GM10266 (cell line): ENCODE measurements around the gene SHD.
"Not testable (repeated sequence)": the region's sequence is repeated elsewhere in the genome, so short reads cannot be mapped to it uniquely, and the experiment has no call there.

Source experiments
- DNase-seq: peaks from one replicate; pipeline ENCODE4 v3.0.0; 2012; ENCODE audit errors: extremely low spot score
- TF ChIP-seq, protein P1 (sequence below): IDR thresholded peaks from 2 replicates; pipeline ENCODE4 v1.5.1; 2012; ENCODE audit warnings: mild to moderate bottlenecking, low read depth; ENCODE audit not compliant: control insufficient read depth, insufficient read depth; ENCODE audit errors: missing control alignments

SHD gene

GRCh38 chr19:4238831-4239230, 40.2 kb upstream of the SHD start:
- no peak for DNase-seq
- TF ChIP-seq, protein P1, sequence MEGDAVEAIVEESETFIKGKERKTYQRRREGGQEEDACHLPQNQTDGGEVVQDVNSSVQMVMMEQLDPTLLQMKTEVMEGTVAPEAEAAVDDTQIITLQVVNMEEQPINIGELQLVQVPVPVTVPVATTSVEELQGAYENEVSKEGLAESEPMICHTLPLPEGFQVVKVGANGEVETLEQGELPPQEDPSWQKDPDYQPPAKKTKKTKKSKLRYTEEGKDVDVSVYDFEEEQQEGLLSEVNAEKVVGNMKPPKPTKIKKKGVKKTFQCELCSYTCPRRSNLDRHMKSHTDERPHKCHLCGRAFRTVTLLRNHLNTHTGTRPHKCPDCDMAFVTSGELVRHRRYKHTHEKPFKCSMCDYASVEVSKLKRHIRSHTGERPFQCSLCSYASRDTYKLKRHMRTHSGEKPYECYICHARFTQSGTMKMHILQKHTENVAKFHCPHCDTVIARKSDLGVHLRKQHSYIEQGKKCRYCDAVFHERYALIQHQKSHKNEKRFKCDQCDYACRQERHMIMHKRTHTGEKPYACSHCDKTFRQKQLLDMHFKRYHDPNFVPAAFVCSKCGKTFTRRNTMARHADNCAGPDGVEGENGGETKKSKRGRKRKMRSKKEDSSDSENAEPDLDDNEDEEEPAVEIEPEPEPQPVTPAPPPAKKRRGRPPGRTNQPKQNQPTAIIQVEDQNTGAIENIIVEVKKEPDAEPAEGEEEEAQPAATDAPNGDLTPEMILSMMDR: no peak

DNA sequence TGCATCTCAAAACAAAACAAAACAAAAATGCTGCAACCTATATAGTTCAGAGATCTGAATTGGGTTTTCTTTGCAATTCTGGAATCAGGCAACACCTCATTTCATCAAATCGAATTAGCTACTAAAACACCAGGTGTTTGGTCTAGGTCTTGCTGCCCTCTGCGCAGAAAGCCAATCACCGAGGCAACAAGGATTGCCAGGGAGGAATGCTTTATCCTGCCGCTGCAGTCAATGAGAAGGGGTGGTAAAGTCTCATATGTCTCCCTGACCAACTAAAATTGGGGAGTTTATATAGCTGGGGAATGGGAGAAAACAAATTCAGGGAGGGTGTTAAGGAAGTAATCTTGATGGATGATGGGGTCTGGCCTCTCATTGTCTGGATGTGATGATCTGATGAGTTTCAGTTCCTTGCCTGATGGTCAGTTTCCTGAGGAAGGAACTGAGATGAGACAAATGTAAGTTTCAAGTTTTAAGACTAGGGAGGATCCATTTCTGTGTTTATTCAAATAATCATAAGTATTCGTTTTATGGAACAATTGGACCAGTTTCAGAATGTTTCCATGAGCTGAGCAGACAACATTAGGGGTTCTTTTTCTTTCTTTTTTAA, 37.1 kb upstream of the SHD start:
- no peak for DNase-seq
- TF ChIP-seq, protein P1: no peak

DNA sequence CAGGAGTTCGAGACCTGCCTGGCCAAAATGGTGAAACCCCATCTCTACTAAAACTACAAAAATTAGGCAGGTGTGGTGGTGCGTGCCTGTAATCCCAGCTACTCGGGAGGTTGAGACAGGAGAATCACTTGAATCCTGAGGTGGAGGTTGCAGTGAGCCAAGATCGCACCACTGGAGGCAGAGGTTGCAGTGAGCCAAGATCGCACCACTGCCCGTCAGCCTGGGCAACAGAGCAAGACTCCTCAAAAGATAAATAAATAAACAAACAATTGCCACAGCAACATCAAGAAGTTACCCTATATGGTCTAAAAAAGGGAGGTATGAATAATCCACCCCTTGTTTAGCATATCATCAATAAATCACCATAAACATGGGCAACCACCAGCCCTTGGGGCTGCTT, 33.1 kb upstream of the SHD start:
- not testable (repeated sequence) for DNase-seq

DNA sequence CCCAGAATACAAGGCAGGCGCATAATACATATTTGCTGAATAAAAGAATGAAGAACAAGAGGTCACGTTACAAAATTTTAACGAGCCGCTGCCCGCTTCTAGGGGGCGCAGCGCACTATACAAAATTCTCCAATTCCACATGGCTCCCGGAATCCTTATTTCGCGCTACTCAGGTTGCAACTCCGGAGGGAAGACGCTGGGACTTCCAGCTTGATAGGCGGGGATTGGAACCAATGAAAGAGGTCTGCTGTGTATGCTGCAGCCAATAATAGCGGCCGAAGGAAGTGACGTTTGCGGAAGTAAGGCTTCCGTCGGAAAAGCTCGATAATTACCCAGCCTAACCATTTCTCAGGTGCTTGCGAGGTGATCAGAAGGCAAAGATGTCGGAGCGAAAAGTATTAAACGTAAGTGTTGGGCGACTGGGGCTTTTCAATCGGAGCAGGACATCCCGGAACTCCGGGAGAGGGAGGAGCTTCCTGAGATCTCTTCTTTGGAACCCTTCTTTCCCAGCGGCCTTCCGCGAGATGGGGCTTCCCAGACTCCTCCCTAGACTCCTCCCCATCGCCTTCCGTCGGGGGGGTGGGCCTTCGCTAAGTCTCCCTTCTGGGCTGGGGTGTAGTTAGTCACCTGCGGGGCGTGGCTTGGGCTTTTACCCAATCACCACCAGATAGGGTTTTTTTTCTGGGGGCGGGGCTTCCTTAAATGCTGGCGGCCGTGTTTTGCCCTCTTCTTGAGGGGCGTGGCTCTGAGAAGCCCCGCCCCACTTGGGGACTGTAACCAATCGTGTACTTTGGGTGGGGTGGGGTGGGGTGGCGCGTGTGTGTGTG, 32.1 kb upstream of the SHD start, which contains the start of gene YJU2:
Gene YJU2, plus strand, starts transcription at position 314 of the 827 bp plus-strand sequence. Its CDS starts 67 bp downstream, at position 381.
- peak; percentile 99 for DNase-seq
- TF ChIP-seq, protein P1: peak; percentile 58

GRCh38 chr19:4256563-4256962, 22.5 kb upstream of the SHD start:
- DNase-seq: no peak
- TF ChIP-seq, protein P1: peak; percentile 29

DNA sequence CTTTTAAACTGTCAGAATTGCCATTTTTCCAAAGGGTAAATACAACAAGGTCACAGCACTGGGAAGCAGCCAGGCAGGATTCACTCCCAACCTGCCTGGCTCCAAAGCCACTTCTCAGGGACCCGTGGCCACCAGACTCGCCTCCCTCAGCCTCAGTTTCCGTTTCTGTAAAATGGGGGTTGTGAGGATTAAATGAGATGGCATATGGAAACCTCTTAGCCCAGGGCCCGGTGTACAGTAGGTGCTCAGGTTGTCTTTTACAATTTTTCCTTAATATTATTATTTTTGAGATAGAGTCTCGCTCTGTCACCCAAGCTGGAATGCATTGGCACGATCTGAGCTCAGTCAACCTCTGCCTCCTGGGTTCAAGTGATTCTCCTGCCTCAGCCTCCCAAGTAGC, 22.0 kb upstream of the SHD start:
- TF ChIP-seq, protein P1: no peak
- DNase-seq: no peak

- no peak for DNase-seq
- TF ChIP-seq, protein P1: no peak
Measured at GRCh38 chr19:4258181-4258580, 20.9 kb upstream of the SHD start.
